HL-60/S4 treated with phorbol 12-myristate 13-acetate at 8.2 ng/mL for 4 days and 3 days (cell line): ENCODE results near the gene APBA1.

Experiments
- in situ Hi-C: fragments of 300-500 bp; cut with MboI; formaldehyde crosslinking; loops from 2 replicates; pipeline ENCODE4 v1.15.0; 2022; ENCODE audit warnings: low sequenced_read_pairs

Gene APBA1

DNA sequence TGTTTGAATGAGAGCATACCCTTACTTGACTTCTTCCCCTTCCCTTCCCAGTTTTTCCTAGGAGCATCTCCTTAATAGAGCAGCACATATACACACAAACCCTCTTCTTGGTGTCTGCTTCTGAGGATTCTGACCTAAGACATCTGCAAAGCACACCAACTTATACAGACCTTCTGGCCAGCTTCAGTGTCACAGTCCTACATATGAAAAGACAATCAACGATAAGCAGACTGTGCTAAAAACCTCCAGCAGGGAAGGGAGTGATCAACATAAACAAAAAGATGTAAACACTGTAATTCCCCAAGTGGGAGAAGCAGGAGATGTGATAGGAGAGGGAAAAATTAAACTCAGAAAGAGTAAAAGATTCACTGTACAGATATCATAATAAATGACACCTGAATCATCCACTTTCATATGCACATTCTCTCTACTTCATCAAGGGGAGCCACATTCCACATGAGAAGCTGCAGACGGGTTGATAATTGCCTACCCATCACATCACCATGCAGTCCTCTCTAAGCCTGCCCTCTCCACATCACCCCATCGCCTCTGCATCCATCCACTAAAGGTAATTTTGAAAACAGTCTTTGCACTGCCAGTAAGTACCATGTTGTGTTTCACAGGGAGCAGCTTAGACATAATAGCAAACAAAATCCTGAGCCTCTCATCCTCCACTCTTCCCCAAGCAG is 13.0 kb downstream of the APBA1 start:
- in situ Hi-C loops, result no loop called here

DNA sequence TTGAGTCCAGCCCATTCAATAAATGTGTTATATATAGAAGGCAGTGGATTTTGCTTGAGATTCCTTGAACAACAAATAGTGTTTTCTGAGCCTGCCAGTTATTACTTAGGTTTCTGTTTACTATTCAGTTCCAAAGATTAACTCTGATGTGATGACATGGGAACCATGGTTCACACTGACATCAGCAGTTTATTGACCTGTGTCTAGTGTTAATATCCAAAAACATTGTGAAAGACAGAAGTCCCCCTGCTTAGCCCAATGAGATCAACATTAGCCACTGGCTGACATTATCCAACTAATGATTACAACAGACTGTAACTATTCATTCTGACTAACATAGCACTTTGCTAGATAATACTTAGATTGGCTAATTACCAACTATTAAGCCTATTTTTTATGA is 14.9 kb downstream of the APBA1 start:
- in situ Hi-C loops, result no loop called here

DNA sequence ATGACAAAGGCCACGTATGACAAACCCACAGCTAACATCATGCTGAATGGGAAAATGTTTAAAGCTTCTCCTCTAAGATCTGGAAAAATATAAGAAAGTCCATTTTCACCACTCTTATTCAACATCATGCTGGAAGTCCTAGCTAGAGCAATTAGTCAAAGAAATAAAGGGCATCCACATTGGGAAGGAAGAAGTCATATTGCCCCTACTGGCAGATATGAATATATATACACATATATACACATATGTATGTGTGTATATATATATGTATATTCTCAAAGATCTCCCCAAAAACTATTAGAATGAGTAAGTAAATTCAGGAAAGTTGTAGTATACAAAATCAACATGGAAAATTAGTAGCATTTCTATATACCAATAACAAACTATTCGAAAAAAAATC is 17.1 kb downstream of the APBA1 start:
- in situ Hi-C loops, result no loop called here

DNA sequence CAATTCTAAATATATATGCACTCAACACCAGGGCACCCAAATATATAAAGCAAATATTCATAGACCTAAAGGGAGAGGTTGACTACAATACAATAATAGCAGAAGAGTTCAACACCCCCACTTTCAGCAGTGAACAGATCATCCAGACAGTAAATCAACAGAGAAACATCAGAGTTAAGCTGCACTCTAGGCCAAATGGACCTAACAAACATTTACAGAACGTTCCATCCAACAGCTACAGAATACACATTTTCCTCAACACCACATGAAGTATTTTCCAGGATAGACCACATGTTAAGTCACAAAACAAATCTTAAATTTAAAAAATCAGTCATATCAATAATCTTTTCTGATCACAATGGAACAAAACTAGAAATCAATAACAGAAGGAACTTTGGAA is 18.9 kb downstream of the APBA1 start:
- in situ Hi-C loops, result no loop called here

DNA sequence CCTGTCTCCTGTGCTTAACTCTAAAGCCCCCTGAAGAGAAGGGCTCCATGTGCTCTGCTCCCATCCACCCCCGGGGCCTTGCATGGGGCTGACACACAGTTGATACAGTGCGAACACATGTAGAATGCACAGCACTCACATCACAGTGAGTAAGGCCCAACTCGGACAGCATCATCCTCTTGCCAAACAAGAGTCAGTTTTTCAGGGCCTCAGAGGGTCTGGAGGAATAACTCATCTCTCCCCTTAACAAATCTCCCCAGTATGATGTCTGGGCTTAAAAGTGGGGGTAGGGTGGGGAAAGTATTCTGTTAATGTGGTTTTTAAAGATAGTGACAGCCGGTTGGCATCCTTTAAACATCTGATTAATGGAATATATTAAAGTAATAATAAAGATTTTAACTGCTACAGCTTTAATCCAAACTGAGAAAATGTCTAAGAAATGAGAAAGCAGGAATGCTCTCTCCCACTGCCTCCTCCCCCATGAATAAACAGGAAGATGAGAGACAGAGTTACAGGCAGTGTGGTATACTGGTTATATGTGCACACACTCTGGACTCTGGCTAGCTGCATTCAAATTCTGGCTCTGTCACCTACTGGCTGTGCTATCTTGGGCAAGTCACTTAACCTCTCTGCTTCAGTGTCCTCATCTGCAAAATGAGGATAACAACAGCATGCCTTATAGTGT is 22.5 kb downstream of the APBA1 start:
- in situ Hi-C loops, result no loop called here

DNA sequence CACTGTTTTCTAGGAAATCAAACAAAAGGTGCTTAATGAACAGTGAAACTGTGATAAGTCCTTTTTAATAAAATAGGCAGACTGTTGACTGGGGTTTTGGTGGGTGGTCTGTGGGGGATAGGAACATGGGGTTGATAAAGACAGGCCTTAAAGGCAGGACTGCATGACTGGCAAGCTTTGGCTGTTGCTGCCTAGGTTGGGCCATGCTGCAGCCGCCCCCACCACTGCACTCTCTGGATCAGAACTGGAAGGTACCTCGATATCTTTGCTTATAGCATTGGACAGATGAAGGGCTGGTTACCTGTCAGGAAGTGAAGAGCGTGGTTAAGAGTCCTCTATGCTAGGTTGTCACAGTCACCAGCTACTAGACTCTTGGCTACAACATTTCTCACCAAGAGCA is 24.4 kb downstream of the APBA1 start:
- in situ Hi-C loops, result no loop called here

DNA sequence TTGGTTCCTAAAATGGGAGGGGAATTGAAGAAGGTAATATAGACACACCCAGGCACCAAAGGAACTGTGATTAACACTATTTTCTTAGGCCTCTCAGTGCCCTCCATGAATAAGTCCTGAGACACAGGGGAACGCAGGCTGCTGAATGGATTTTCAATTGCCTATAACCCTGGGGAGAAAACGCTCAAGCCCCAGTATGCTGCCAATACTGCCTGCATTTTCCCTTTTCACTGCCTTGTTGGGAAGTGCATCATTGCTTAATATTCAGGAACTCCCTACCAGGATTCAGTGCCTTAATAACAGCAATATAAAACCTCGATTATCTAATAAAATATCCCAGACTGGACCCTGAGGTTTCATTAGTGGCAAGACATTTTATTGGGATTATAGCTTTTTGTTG is 25.4 kb downstream of the APBA1 start:
- in situ Hi-C loops, result no loop called here

DNA sequence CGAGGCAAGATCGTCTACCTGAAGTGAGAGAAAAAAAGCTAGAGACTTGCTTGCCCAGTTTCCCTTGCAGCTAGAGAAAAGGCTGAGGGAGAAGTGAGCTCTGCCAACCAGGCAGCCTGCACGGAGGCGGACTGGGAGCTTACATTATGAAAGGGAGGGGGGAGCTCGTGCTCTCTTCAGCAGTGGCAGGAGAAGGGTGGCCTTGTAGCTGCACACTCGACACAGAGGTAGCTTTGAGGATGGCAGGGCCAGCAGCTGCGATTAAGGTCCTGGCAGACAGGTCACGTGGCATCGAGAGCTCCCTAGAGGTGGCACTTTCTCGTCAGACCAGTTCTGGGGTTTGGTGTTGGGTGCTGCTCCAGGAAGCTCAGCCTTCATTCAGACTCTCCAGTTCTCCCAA is 26.7 kb downstream of the APBA1 start:
- in situ Hi-C loops, result no loop called here

DNA sequence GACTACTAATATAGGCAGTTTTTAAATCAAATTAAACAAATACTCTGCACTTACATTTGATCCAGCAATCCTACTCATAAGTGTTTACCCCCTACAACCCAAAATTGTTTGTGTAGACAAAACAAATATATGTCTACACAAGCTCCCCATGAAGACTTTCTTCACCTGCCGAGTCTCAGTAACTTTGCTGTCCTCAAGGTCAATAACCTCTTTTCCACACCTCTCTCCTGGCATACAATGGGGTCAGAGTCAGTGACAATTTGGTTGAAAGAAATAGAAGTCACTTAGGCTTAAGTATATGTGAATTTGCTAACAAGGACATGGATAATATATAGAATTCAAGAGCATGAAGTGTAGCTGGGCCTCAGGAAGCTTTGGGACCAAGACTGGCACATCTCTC is 29.1 kb downstream of the APBA1 start:
- in situ Hi-C loops, result no loop called here

DNA sequence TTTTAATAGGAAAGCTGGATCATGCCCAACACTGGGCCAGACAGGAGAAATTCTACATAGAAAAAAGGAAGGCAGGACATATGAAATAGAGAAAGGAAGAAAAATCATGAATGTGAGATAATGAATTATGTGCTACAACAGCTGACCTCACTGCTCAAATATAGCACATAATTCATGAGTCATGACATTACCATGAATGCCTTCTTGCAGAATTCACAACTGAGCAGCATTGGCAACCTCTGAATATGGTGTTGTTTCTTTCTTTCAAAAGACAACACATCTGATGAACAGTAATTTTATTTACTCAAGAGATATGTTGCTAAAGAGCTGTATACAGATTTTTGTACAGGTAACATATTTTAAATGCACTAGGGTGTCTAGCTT is 34.4 kb downstream of the APBA1 start:
- in situ Hi-C loops, result no loop called here

DNA sequence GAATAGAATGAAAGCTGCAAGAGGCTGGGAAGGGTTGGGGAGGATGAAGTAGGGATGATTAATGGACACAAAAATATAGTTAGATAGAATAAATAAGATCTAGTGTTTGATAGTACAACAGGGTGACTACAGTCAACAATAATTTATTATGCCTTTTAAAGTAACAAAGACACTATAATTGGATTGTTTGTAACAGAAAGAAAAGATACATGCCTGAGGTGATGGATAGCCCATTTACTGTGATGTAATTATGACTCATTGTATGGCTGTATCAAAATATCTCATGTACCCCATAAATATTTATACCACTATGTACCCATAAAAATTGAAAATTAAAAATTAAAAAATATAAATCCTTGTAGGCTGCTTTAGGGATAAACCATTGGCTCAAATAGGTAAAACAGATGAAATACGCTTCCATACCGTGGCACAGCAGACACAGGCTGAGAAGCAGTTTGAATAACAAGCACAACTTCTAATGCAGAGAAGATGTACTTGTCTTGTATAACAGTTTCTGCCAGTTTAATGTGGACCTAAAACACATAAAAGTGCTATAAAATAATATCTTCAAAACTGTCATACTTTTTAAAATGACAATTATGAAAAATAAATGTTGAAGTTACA is 34.9 kb downstream of the APBA1 start:
- in situ Hi-C loops, result no loop called here

DNA sequence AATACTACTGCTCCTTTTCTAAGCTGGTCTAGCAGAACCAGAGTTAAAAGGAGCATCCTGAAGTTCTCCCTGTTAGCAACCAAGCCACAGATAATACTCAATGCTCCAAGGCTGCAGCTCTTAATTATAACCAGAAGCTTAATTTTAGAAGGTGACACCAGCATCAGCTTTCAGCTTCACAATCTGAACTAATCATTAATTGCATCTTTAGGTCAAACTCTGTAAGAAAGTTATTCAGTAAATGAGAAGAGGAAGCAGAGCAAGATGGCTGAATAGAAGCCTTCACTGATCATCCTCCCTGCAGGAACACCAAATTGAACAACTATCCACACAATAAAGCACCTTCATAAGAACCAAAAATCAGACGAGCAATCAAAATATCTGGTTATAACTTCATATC is 38.5 kb downstream of the APBA1 start:
- in situ Hi-C loops, result no loop called here

DNA sequence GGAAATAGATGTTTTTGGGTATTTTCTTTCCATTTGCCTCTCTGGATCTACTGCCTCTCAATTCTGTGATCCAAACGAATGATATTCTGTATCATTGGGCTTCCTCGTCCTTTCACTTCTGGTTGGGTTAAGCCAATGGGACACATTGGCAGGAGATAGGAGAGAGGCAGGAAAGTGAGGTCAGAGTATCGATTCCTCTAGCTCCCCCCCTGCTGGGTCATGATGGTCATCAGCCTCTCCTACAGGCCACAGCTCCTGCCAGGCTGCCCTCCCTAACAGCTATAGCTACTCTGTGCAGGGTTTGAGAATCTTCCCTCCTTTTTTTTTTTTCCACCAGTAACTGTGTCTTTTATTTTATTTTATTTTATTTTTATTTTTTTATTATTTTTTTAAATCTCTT is 39.4 kb downstream of the APBA1 start:
- in situ Hi-C loops, result no loop called here

DNA sequence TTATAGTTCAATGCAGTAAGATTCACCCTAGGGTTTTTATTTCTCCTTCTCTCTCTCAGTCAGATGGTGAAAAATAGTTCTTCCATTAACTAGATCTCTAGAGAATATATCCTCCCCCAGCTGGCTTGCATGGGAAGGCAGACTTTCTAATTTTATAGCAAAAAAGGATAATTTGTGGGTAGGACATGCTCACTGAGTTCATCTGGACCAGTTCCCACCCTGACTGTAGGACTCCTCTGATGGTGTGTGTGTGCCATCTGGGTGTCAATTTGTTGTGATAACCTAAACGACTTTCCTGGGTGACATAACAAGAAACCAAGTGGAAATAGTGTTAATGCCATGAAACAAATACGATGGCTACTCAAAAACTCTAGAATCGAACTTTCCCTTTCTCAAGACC is 44.9 kb downstream of the APBA1 start:
- in situ Hi-C loops, result no loop called here

DNA sequence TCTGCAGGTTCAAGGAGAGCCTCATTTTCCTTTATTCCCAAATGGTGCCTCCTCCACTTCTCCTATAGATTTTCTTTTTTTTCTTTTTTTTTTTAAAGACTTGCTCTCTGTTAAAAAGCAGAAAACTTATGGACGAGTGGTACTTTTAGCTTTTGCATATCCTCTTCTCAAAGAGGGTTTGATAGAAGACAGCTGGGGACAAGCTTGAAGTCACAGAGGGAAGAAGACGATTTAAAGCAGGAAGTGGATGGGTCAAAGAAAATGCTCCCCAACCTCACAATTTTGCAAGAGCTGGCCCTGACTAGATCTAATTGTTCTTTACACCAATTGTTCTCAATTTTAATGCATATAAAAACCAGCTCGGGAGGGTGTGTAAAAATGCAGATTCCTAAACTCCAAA is 48.9 kb downstream of the APBA1 start:
- in situ Hi-C loops, result no loop called here

DNA sequence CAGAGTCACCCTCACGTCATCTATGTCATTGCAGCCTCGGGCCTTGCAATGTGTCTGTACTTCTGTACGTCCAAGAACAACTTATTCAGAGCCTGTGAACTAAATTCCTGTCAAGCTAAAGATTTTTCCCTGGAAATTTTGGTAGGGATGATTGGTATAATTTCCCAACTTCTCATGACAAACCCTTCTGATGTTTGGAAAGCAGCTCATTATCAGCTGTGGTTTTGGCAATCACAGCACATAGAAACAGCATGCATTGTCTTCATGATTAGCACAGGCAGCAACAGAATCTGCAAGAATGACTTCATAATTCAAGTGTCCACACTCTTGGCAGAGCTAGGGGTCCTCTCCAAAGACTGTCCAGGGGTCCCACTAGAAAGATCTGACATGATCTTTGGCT is 49.5 kb downstream of the APBA1 start:
- in situ Hi-C loops, result no loop called here

DNA sequence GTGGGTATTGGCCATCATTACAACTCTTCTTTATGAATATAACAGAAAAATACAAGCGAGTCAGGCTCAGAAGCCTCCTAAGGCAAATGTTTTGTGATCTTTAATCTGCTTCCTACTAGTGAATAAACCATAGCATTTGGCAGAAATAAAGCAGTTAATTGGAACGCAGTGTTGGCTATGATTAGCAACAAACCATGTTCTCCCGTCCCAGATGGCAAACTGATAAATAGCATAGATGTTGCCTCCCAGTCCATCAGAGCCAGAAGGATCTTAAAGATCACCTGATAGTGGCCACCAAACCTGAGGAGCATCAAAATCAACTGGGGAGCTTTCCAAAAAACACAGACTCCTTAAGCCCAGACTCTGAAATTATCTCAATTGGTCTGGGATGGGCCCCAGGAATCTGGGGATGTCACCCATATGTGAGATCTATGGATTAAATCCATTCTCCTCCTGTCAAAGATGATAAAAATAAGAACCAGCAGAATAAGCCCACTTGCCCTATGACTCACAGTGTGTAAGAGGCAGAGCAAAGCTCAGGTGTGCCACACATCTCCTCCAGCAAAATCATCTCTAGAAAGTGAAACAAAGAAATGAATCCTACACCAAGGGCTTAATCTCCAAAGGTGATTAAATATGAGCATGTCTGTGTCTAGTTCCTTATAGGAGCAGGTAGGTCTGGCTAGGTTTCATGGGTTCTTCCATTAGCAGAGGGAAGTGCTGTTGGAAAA is 50.3 kb downstream of the APBA1 start:
- in situ Hi-C loops, result no loop called here

DNA sequence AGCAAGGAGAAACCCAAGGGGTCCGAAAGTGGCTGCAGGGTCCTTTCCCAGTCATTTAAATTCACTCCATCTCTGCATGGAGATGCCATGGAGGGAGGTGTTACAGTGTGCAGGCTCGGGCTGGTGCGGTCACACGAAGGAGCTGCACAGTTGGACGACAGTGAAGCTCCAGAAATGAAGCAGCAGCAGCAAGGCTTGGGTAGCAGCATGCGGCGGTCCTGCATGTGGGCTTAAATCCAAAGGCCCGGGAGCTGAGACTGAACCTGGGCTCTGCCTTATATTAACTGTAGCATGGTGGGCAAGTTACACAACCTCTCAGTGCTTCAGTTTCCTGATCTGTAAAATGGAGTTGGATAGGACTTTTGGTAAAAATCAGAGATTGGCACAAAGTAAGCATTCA is 51.4 kb downstream of the APBA1 start:
- in situ Hi-C loops, result no loop called here

DNA sequence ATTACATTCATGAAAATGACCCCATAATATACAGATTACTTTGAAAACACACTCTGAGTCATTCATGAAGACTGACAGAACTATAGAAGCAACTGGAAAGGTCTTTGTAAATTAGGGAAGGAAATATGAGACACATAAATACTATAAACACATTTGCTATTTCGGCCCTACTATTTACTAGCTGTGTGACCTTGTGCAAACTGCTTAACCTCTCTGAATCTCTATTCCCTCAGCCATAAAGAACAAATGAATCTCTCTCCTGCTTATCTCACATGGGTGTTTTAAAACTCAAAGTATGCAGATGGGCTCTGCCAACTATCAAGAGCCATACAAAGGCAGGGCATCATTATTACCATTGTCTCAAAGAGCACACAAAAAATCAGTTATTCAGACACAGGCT is 52.9 kb downstream of the APBA1 start:
- in situ Hi-C loops, result no loop called here

DNA sequence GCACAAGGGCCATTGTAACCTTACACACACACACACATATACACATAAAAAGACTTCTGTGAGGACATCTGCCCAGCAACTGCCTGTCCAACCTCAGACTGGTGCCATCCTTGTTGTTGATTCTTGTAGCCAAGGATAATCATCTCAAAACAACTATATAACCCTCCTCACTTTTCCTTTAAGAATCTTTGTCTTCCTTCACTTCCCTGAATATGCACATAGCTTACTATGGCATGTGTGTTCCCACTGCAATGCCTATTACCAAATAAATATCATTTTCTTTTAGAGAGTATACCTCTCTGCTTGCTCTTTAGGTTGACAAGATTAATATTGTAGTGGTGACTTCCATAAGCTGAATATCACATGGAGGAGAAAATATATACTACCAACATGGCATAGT is 55.2 kb downstream of the APBA1 start:
- in situ Hi-C loops, result no loop called here

DNA sequence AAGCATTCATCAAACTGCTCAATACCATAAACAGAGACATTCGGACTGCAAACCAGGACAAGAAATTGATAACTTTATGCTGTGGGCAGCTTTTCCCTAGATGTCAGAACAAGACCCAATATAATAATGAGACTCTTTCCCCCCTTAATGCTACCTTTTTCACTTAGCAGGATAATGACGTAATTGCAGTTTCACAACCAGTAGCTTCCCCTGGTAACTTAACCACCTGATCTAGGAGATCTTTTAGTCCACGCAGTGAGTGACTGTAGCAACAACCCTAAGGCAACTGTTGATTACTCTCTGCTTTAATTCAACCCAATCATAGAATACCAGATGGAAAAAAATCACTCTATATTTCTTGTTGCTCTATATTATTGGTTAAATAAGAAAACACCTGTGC is 56.3 kb downstream of the APBA1 start:
- in situ Hi-C loops, result no loop called here

DNA sequence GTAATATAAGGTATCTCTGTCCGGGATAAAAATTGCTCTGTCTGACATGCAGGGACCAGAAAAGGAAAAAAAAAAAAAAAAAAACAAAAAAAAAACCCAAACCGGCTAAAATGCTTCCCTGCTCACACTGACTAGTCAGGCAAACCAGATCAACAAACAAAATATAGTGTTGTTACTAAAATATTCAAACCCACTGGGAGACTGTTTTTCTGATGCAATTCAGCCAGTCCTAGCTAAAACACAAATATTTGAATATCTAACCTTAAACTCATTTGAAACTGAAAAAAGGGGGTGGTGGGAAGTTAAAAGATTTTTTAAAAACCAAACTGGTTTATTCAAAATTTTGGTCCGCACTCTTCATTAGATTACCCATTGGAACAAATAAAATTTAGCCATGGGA is 61.0 kb downstream of the APBA1 start:
- in situ Hi-C loops, result no loop called here
